GM19035 (cell line): Measurements from ENCODE around the gene MXRA8.
A peak's percentile ranks its signal among the peaks of the same experiment; 100 is the strongest.

ENCODE experiments used
- ATAC-seq: cut with Tn5 transposase; IDR thresholded peaks from one replicate; pipeline ENCODE4 v1.9.1; 2021; ENCODE audit not compliant: unreplicated experiment

Gene MXRA8

GRCh38 chr1:1310476-1311053, 47.8 kb downstream of the MXRA8 start:
- no peak for ATAC-seq

DNA sequence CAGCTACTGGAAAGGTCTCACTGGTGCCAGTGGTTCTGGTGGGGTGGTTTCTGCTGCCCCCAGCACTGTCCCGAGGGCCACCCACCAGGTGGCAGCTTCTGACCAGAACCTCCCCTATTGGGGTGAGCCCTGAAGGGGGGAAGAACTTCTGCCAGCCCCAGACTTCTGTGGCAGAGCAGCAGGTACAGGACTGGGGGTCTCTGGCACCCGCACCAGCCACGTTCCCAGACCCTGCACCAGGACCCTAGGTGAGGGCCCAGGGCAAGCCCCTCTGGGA, 48.3 kb downstream of the MXRA8 start:
- no peak for ATAC-seq

DNA sequence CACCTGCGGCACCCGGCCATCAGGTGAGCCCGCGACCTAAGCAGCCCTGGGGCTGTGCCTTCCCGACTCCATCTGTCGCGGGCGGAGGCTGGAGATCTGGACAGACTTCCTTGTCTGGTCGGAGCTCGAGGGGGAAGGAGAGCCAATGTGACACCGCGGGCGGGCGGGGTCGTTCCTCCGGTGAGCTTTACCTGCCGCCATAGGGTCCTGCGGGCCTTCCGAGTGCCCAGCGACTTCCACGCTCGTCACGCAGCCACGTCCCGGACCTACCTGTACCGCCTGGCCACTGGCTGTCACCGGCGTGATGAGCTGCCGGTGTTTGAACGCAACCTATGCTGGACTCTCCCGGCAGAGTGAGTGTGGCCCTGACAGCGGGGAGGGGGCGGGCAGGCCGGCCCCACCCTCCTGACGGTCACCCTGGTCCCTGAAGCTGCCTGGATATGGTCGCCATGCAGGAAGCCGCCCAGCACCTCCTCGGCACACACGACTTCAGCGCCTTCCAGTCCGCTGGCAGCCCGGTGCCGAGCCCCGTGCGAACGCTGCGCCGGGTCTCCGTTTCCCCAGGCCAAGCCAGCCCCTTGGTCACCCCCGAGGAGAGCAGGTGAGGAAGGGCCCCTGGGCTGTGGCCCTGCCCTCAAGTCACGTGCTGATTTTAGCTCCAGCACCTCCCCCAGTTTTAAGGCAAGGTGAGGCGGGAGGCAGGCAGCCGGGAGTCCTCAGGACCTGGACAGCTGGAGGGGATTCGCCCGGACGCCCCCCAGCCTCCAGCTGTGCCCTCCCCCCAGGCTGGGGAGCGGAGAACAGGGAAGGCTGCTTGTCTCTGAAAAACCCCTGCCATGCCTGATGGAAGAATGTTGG, 48.9 kb downstream of the MXRA8 start:
- no peak for ATAC-seq

- no peak for ATAC-seq
Measured at GRCh38 chr1:1308756-1309250, 49.6 kb downstream of the MXRA8 start.

GRCh38 chr1:1307923-1308755, 50.2 kb downstream of the MXRA8 start, which contains the start of the genes ACAP3 and PUSL1:
Gene ACAP3, minus strand, starts transcription at chr1:1307930. Its CDS starts 115 bp downstream, at chr1:1307815.
Gene PUSL1, plus strand, starts transcription at chr1:1308597. Its CDS starts 47 bp downstream, at chr1:1308644.
- ATAC-seq = peak; percentile 62

DNA sequence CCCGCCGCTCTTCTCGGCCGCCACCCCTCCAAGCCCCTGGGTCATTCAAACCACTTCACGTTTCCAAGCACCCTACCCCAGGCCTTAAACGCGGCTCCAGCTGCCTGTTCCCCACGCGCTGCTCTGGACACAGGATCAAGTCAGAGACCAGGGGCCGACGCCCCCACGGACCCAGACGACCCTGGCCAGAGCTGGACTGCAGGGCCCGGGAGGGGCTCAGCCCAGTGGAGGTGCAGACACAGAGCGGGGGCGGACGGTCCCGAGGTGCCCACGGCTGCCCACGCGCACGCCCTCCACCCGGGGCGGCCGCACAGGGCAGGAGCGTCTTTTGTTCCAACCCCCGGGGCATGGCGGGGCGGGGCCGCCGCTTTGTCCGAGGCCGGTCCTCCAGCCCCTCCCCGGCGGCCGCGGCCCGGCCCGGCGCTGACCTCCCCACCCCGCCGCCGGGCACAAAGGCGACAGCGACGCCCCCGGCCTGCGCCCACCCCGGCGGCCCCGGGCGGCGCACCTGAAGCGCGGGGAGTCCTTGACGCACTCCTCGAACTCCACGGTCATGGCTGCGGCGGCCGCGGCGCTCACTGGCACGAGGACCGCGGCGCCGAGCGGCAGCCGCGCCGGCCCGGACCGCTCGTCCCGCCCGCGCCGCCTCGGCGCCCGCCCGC, 51.0 kb downstream of the MXRA8 start:
- peak; percentile 8 for ATAC-seq

DNA sequence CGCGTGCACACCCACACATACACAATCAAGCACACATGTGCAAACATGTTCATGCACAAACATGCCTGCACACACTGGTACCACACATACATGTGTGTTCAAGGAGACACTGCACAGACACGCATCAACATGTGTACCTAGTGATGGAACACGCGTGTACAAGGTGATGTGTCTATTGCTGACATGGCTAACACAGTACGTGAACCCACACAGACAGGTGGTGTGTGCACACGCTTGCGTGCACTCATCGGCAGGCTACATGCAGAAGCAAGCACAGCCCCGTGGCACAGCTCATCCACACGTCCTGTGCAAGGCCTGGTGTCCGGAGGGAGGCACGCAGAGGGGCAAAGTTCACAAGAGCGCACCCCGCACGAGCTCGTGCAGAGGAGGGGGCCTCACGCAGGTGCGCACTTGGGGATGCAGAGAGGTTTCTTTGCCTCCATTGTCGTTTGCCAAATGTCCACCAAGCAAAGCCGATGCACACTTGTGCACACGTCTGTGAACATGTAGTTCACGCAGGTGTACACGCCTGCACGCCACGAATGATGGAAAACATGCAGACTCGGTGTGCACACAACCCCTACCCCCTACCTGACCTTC, 51.6 kb downstream of the MXRA8 start:
- no peak for ATAC-seq

GRCh38 chr1:1306070-1306660, 52.2 kb downstream of the MXRA8 start:
- ATAC-seq = no peak

DNA sequence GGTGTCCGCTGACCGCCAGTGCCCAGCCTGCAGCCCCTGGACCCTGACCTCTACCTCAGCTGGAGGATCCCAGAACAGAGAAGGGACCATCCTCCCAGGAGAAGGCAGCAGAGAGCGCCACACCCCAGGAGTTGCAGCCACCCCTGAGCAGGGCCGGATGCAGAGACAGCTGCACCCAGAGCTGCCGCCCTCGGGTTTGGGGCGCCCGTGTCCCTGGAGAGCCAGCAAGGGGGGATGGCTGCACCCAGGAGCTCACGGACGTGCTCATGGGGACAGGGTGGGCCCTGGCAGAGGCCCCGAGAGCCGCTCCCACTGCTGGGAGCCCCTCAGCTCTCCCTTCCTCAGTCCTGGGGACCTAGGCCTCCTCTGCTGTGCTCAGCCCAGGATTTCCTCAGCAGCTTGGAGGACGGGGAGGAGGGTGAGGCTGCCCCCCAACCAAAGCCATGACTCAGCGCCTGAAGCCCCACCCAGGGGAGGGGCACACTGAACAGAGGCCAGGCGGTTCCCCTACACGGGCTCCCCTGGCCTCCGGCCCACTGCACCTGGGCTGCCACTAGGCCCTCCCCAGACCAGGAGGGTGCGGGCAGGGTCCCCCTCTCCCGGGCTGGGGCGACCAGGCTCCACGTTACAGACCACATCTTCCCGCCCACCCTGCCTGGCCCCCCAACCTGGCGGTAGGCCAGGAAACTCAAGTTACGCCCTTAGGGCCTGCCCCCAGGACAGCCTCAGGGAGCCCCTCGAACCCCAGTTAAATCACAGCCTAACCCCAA, 52.9 kb downstream of the MXRA8 start:
- ATAC-seq = no peak

DNA sequence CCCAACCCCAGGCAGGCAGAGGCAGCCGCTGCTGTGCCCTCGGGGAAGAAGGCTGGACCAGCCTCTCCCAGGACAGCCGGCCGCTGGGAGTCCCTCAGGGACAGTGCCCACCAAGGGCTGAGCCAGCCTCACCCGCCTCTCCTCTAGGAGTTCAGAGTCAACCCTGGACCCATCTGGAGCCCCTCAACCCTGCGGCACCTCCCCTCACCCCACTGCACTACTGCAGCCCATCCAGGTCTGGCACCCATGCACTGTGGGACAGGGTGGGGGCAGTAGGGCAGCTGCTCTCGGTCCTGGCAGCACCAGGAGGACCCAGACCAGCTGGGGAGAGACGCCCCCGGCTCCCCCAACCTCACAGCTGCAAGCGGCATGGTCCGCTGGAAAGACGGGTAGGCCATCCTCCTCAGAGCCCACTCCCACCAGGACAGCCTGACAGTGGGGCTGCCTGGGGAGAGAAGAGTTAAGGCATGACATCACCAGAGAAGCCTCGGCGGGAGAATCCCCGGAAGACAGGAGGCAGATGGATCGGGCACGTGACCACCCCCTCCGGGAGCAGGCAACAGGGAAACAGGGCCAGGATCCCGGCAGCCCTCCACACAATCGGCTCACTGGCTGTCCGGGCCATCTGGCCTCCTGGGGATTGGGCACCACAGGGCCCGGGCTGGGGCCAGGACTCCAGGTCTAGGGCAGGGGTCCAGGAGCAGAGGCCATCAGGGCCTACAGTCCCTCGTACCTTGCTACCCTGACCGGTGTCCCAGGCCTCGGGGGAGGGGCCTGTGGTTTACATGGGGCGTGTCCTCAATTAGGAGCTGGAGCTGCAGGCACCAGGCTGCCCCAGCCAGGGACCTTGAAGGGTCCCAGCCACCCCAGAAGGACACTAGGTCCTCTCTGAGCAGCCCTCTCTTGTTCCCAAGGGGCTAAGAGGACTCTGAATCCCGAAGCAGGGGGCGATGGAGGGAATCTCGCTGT, 53.7 kb downstream of the MXRA8 start:
- ATAC-seq = no peak

GRCh38 chr1:1303736-1304135, 54.6 kb downstream of the MXRA8 start:
- no peak for ATAC-seq

GRCh38 chr1:1302951-1303509, 55.3 kb downstream of the MXRA8 start:
- no peak for ATAC-seq
